NCI-H460 (cell line): ENCODE measurements around the gene SLC25A28. TPM values are rescaled to one million over a fixed set of nuclear protein-coding genes. Genes with fewer than 3 reads are reported as not detected.
A peak's percentile ranks its signal among the peaks of the same experiment; 100 is the strongest.
"Not testable (repeated sequence)": the region's sequence is repeated elsewhere in the genome, so short reads cannot be mapped to it uniquely, and the experiment has no call there.

Experiments
- DNase-seq: peaks from one replicate; pipeline ENCODE4 v3.0.0-alpha.2; 2016; ENCODE audit warnings: low read depth; ENCODE audit errors: extremely low read depth
- total RNA-seq: library from RNA; depleted of rRNA; stranded (reverse); fragments of >200 nt; shearing (Covaris generic); gene quantifications from 2 replicates; pipeline ENCODE4 v1.2.3, GENCODE V29; 2014

SLC25A28 gene
- total RNA-seq, 1 experiment from 2014 or later = 14.3 TPM

GRCh38 chr10:99628923-99629624 is 8.8 kb upstream of the SLC25A28 start:
- DNase-seq = no peak

GRCh38 chr10:99625124-99625523 is 4.9 kb upstream of the SLC25A28 start:
- DNase-seq = not testable (repeated sequence)

- no peak for DNase-seq
These were observed 3.7 kb upstream of the SLC25A28 start for GRCh38 chr10:99623919-99624318.

- no peak for DNase-seq
These were observed 1.4 kb upstream of the SLC25A28 start for GRCh38 chr10:99621454-99622251.

GRCh38 chr10:99620711-99621453 is 643 bp upstream of the SLC25A28 start:
- DNase-seq = peak; percentile 94

- DNase-seq = no peak
These were observed 994 bp downstream of the SLC25A28 start for GRCh38 chr10:99619090-99619800.

- DNase-seq = no peak
These were observed 2.5 kb downstream of the SLC25A28 start for GRCh38 chr10:99617696-99618095.

- DNase-seq = no peak
These were observed 4.8 kb downstream of the SLC25A28 start for GRCh38 chr10:99615426-99615825.

GRCh38 chr10:99612167-99612831 is 7.9 kb downstream of the SLC25A28 start:
- DNase-seq = peak; percentile 63

- no peak for DNase-seq
These were observed 8.9 kb downstream of the SLC25A28 start for GRCh38 chr10:99611326-99611725.

- no peak for DNase-seq
These were observed 10.0 kb downstream of the SLC25A28 start for GRCh38 chr10:99610221-99610620.

GRCh38 chr10:99609186-99609585 is 11.1 kb downstream of the SLC25A28 start:
- DNase-seq = no peak

- no peak for DNase-seq
These were observed 14.9 kb downstream of the SLC25A28 start for GRCh38 chr10:99605351-99605750.

- DNase-seq = no peak
These were observed 15.4 kb downstream of the SLC25A28 start for GRCh38 chr10:99604862-99605261.

- DNase-seq = no peak
These were observed 21.3 kb downstream of the SLC25A28 start for GRCh38 chr10:99598781-99599509.

GRCh38 chr10:99598011-99598410 is 22.2 kb downstream of the SLC25A28 start:
- DNase-seq = no peak

- not testable (repeated sequence) for DNase-seq
These were observed 23.5 kb downstream of the SLC25A28 start for GRCh38 chr10:99596708-99597107.

GRCh38 chr10:99595770-99596465 is 24.3 kb downstream of the SLC25A28 start:
- DNase-seq = no peak

GRCh38 chr10:99595236-99595635 is 25.0 kb downstream of the SLC25A28 start:
- DNase-seq = no peak
